ENCODE data around the gene KRTAP4-4.
"Not testable (repeated sequence)": the region's sequence is repeated elsewhere in the genome, so short reads cannot be mapped to it uniquely, and the experiment has no call there.

The KRTAP4-4 gene

GRCh38 chr17:41160648-41161047 lies at the start of gene KRTAP4-4:
KRTAP4-4 (minus strand) TSS chr17:41160748; CDS start chr17:41160691, 57 bp downstream.
- Histone ChIP-seq H2AFZ (no peak within 1 kb of the TSS), H3K4me3 (ENCODE audit: low read depth, low read length) (no peak within 1 kb of the TSS), H3K27me3 (ENCODE audit: control insufficient read depth, insufficient read depth, low read length) (no peaks in the 10 kb centered on the region), H3K9ac (no peak within 1 kb of the TSS), H3K4me2 (ENCODE audit: low read length) (no peak within 1 kb of the TSS), H3K9me3 (ENCODE audit: control insufficient read depth, low read length) (no peaks in the 10 kb centered on the region), H3K27ac (no peak within 1 kb of the TSS), H3K36me3 (ENCODE audit: control insufficient read depth, insufficient read depth, low read length) (no peaks in the 10 kb centered on the region), H3K4me1 (no peaks in the 10 kb centered on the region), H3K79me2 (no peaks in the 10 kb centered on the region)
- TF ChIP-seq CTCF (IDR thresholded peaks at IDR 0.05) = no peak

GRCh38 chr17:41199421-41200078 lies 39.0 kb upstream of the KRTAP4-4 start:
- no peak for TF ChIP-seq CTCF (IDR thresholded peaks at IDR 0.05)
- Histone ChIP-seq H3K4me2 (ENCODE audit: low read length) (no peak overlapping the region), H3K79me2 (no peaks in the 10 kb centered on the region), H3K27ac (no peak overlapping the region), H2AFZ (no peak overlapping the region), H3K4me3 (ENCODE audit: low read depth, low read length) (no peak overlapping the region), H3K27me3 (ENCODE audit: control insufficient read depth, insufficient read depth, low read length) (no peaks in the 10 kb centered on the region), H3K9me3 (ENCODE audit: control insufficient read depth, low read length) (no peaks in the 10 kb centered on the region), H3K36me3 (ENCODE audit: control insufficient read depth, insufficient read depth, low read length) (no peaks in the 10 kb centered on the region), H3K4me1 (no peaks in the 10 kb centered on the region), H3K9ac (no peak overlapping the region)

GRCh38 chr17:41196068-41196467 lies 35.5 kb upstream of the KRTAP4-4 start:
- Histone ChIP-seq H3K4me3 (ENCODE audit: low read depth, low read length) (no peak overlapping the region), H3K4me1 (no peaks in the 10 kb centered on the region), H3K27me3 (ENCODE audit: control insufficient read depth, insufficient read depth, low read length) (no peaks in the 10 kb centered on the region), H3K9me3 (ENCODE audit: control insufficient read depth, low read length) (no peaks in the 10 kb centered on the region), H3K27ac (no peak overlapping the region), H2AFZ (no peak overlapping the region), H3K36me3 (ENCODE audit: control insufficient read depth, insufficient read depth, low read length) (no peaks in the 10 kb centered on the region), H3K79me2 (no peaks in the 10 kb centered on the region), H3K9ac (no peak overlapping the region), H3K4me2 (ENCODE audit: low read length) (no peak overlapping the region)
- TF ChIP-seq CTCF (IDR thresholded peaks at IDR 0.05) = no peak

- no peaks in the 10 kb centered on the region for H3K4me1 ChIP-seq
- no peak overlapping the region for H2AFZ ChIP-seq
- no peak overlapping the region for H3K9ac ChIP-seq
- H3K27me3 ChIP-seq (ENCODE audit: control insufficient read depth, insufficient read depth, low read length) = no peaks in the 10 kb centered on the region
- no peak overlapping the region for H3K27ac ChIP-seq
- no peak for TF ChIP-seq CTCF (IDR thresholded peaks at IDR 0.05)
- H3K4me2 ChIP-seq (ENCODE audit: low read length) = no peak overlapping the region
- no peaks in the 10 kb centered on the region for H3K36me3 ChIP-seq (ENCODE audit: control insufficient read depth, insufficient read depth, low read length)
- no peaks in the 10 kb centered on the region for H3K79me2 ChIP-seq
- H3K4me3 ChIP-seq (ENCODE audit: low read depth, low read length) = no peak overlapping the region
- no peaks in the 10 kb centered on the region for H3K9me3 ChIP-seq (ENCODE audit: control insufficient read depth, low read length)
Measured at GRCh38 chr17:41190328-41190727, 29.8 kb upstream of the KRTAP4-4 start.

- H3K79me2 ChIP-seq; H3K4me1 ChIP-seq; H3K4me3 ChIP-seq (ENCODE audit: low read depth, low read length); H3K9me3 ChIP-seq (ENCODE audit: control insufficient read depth, low read length); H3K27ac ChIP-seq; H3K36me3 ChIP-seq (ENCODE audit: control insufficient read depth, insufficient read depth, low read length); H3K4me2 ChIP-seq (ENCODE audit: low read length); H2AFZ ChIP-seq; H3K27me3 ChIP-seq (ENCODE audit: control insufficient read depth, insufficient read depth, low read length); H3K9ac ChIP-seq: not testable (repeated sequence)
Measured at GRCh38 chr17:41189837-41190318, 29.3 kb upstream of the KRTAP4-4 start, which contains the start of gene KRTAP9-1. KRTAP9-1 (plus strand) TSS chr17:41189887; CDS start chr17:41189887, 0 bp downstream.
